HUES48 (cell line): ENCODE data around the gene OR10P1.

ENCODE experiments used
- H3K27ac ChIP-seq: one replicate; pipeline ENCODE4 v1.7.0; 2013; ENCODE audit warnings: low read depth, low read length, inconsistent platforms
- H3K27me3 ChIP-seq: 2 replicates; pipeline ENCODE4 v1.6.1; 2013; ENCODE audit warnings: mild to moderate bottlenecking, low read length; ENCODE audit not compliant: control insufficient read depth, insufficient read depth
- H3K36me3 ChIP-seq: 2 replicates; pipeline ENCODE4 v1.6.1; 2013; ENCODE audit warnings: low read length; ENCODE audit not compliant: control insufficient read depth, insufficient read depth
- H3K4me1 ChIP-seq: 2 replicates; pipeline ENCODE4 v1.6.1; 2013; ENCODE audit warnings: mild to moderate bottlenecking, low read length; ENCODE audit not compliant: control insufficient read depth, insufficient read depth
- H3K4me3 ChIP-seq: 2 replicates; pipeline ENCODE4 v1.5.1; 2013; ENCODE audit warnings: mild to moderate bottlenecking, low read depth, low read length
- H3K9ac ChIP-seq: 2 replicates; pipeline ENCODE4 v1.6.1; 2013; ENCODE audit warnings: mild to moderate bottlenecking, low read depth, low read length, moderate library complexity
- H3K9me3 ChIP-seq: 2 replicates; pipeline ENCODE4 v1.6.1; 2013; ENCODE audit warnings: low read length; ENCODE audit not compliant: control insufficient read depth, insufficient read depth

The OR10P1 gene

DNA sequence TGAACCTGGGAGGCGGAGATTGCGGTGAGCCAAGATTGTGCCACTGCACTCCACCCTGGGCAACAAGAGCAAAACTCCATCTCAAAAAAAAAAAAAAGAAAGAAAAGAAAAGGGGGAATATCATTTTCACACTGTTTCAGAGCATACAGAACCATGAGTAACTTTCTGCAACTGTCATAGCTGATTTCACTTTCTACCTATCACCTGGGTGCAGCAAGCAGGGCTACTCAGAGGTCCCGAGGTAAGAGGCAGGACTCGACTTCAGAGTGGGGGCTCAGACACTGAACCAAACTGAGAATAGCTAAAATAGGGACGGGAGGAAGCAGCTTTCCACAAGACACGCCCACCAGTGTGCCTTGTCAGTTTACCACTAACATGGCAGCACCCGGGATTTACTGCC, 29.8 kb downstream of the OR10P1 start:
- no peaks in the 10 kb centered on the region for H3K4me1 ChIP-seq
- H3K27ac ChIP-seq = no peak overlapping the region
- no peaks in the 10 kb centered on the region for H3K36me3 ChIP-seq

GRCh38 chr12:55670276-55670675, 33.6 kb downstream of the OR10P1 start:
- no peak overlapping the region for H3K4me3 ChIP-seq
- H3K36me3 ChIP-seq = no peaks in the 10 kb centered on the region
- H3K9me3 ChIP-seq = no peaks in the 10 kb centered on the region
- H3K27me3 ChIP-seq = no peaks in the 10 kb centered on the region
- no peaks in the 10 kb centered on the region for H3K4me1 ChIP-seq
- no peak overlapping the region for H3K27ac ChIP-seq
- H3K9ac ChIP-seq = no peak overlapping the region

More for the DNA sequence above, 29.8 kb downstream of the OR10P1 start:
- H3K9me3 ChIP-seq = no peaks in the 10 kb centered on the region
- H3K4me3 ChIP-seq = no peak overlapping the region
- H3K9ac ChIP-seq = no peak overlapping the region
- H3K27me3 ChIP-seq = no peaks in the 10 kb centered on the region

- no peak overlapping the region for H3K27ac ChIP-seq
- H3K4me1 ChIP-seq = no peaks in the 10 kb centered on the region
- H3K4me3 ChIP-seq = no peak overlapping the region
- no peak overlapping the region for H3K9ac ChIP-seq
- H3K9me3 ChIP-seq = no peaks in the 10 kb centered on the region
- H3K36me3 ChIP-seq = no peaks in the 10 kb centered on the region
- H3K27me3 ChIP-seq = no peaks in the 10 kb centered on the region
Observed at GRCh38 chr12:55671746-55672145, 35.1 kb downstream of the OR10P1 start.

DNA sequence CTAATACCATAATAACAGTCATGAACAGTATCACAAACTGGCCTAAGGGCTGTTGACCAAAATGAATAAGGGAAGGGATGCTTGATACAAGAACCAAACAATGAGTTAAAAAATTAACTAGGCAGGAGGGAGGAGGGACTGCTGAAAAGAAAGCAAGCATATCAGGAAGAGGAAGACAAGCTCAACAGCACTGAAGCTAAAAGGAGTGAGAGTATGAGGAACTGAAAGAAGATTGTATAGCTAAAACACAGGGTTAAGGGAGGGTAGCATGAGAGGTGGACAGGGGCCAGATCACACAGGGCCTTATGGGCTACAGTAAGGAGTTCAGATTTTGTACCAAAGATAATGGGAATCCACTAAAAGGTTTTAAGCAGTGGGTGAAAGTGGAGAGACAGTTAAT, 36.9 kb downstream of the OR10P1 start:
- H3K27ac ChIP-seq = no peak overlapping the region
- no peaks in the 10 kb centered on the region for H3K9me3 ChIP-seq
- H3K4me1 ChIP-seq = no peaks in the 10 kb centered on the region
- H3K4me3 ChIP-seq = no peak overlapping the region
- no peaks in the 10 kb centered on the region for H3K27me3 ChIP-seq
- H3K36me3 ChIP-seq = no peaks in the 10 kb centered on the region
- H3K9ac ChIP-seq = no peak overlapping the region

DNA sequence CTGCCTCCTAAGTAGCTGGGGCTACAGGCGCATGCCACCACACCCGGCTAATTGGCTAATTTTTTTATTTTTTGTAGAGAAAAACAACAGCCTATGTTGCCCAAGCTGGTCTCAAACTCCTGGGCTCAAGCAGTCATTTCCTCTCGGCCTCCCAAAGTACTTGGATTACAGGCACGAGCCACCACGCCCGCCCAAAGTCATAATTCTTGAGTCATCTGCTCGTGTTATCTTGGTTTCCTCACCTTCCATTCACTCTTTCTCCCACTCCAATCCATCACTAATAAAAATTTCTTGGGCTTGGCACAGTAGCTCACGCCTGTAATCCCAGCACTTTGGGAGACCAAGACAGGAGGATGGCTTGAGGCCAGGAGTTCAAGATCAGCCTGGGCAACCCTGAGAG, 39.0 kb downstream of the OR10P1 start:
- Histone ChIP-seq H3K9me3 (no peaks in the 10 kb centered on the region), H3K27ac (no peak overlapping the region), H3K9ac (no peak overlapping the region), H3K36me3 (no peaks in the 10 kb centered on the region), H3K4me1 (no peaks in the 10 kb centered on the region), H3K4me3 (no peak overlapping the region), H3K27me3 (no peaks in the 10 kb centered on the region)

DNA sequence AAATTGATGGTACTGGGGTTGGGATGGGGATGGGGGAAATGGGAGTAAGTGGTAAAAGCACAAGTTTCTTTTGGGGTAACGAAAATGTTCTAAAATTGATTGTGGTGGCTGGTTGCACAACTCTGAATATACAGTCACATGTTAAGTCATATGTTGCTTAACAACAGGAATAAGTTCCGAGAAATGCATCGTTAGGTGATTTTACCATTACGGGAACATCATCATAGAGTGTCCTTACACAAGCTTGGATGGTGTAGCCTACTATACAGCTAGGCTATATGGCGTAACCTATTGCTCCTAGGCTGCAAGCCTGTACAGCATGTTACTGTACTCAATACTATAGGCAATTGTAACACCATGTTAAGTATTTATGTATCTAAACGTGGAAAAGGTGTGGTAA, 40.0 kb downstream of the OR10P1 start:
- no peak overlapping the region for H3K9ac ChIP-seq
- H3K27ac ChIP-seq = no peak overlapping the region
- H3K9me3 ChIP-seq = no peaks in the 10 kb centered on the region
- peaks cover 2% of the 10 kb centered on the region; the same call in 1 of the 2 replicates for H3K4me1 ChIP-seq
- no peaks in the 10 kb centered on the region for H3K36me3 ChIP-seq
- H3K27me3 ChIP-seq = no peaks in the 10 kb centered on the region
- no peak overlapping the region for H3K4me3 ChIP-seq

DNA sequence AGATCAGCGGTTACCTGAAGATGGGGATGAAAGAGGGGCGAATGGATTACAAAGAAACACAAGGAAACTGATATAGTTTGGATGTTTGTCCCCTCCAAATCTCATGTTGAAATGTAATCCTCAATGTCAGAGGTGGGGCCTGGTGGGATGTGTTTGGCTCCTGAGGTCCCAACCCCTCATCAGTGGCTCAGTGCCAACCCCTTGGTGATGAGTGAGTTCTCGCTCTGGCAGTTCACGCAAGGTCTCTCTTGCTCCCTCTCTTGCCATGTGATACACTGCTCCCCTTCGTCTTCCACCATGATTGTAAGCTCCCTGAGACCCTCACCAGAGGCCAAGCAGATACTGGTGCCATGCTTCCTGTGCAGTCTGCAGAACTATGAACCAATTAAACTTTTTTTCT, 43.0 kb downstream of the OR10P1 start:
- no peaks in the 10 kb centered on the region for H3K36me3 ChIP-seq
- H3K9ac ChIP-seq = no peak overlapping the region
- peaks cover 5% of the 10 kb centered on the region; the same call in 1 of the 2 replicates for H3K4me1 ChIP-seq
- H3K27ac ChIP-seq = no peak overlapping the region
- H3K9me3 ChIP-seq = no peaks in the 10 kb centered on the region
- no peak overlapping the region for H3K4me3 ChIP-seq
- H3K27me3 ChIP-seq = no peaks in the 10 kb centered on the region

DNA sequence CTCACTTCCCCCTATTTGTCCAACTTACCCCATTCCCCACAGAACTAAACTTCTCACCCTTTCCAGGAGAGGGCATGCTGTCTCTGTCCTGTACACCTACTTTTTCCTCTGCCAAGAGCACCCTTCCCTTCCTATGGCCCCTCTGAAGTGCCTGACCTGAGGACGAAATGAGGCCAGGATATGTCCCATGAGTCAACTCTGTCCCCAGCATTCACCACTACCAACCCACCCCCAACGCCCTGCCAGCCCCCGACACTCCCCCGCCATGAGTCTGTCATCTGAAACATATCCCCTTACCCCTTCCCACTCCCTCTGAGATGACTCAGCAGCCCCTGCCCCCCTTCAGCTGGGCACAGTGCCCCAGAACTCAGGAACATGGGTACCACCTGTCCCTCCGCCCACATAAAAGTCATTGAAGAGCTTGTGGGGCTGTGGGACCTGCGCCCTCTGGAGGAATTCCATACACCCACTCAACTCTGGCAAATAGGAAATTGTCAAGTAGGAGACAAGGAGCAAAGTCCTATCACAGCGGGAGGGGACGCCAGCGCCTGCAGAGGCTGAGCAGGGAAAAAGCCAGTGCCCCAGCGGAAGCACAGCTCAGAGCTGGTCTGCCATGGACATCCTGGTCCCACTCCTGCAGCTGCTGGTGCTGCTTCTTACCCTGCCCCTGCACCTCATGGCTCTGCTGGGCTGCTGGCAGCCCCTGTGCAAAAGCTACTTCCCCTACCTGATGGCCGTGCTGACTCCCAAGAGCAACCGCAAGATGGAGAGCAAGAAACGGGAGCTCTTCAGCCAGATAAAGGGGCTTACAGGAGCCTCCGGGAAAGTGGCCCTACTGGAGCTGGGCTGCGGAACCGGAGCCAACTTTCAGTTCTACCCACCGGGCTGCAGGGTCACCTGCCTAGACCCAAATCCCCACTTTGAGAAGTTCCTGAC, 44.7 kb downstream of the OR10P1 start:
- Histone ChIP-seq H3K9ac (no peak overlapping the region; the same call in 1 of the 2 replicates), H3K27ac (peak overlapping the region; percentile 70), H3K4me1 (peaks cover 5% of the 10 kb centered on the region; the same call in 1 of the 2 replicates), H3K27me3 (no peaks in the 10 kb centered on the region), H3K9me3 (no peaks in the 10 kb centered on the region), H3K36me3 (peaks cover 2% of the 10 kb centered on the region), H3K4me3 (peak overlapping the region; percentile 42)

GRCh38 chr12:55682087-55682796, 45.5 kb downstream of the OR10P1 start:
- Histone ChIP-seq H3K36me3 (peaks cover 7% of the 10 kb centered on the region), H3K4me3 (peak overlapping the region; percentile 42; the same call in 1 of the 2 replicates), H3K27me3 (no peaks in the 10 kb centered on the region), H3K9me3 (no peaks in the 10 kb centered on the region), H3K27ac (peak overlapping the region; percentile 70), H3K9ac (no peak overlapping the region), H3K4me1 (peaks cover 5% of the 10 kb centered on the region; the same call in 1 of the 2 replicates)

GRCh38 chr12:55683676-55684075, 47.0 kb downstream of the OR10P1 start:
- no peak overlapping the region for H3K27ac ChIP-seq
- H3K27me3 ChIP-seq = no peaks in the 10 kb centered on the region
- H3K9ac ChIP-seq = no peak overlapping the region
- no peak overlapping the region for H3K4me3 ChIP-seq
- peaks cover 14% of the 10 kb centered on the region for H3K36me3 ChIP-seq
- peaks cover 5% of the 10 kb centered on the region; the same call in 1 of the 2 replicates for H3K4me1 ChIP-seq
- no peaks in the 10 kb centered on the region for H3K9me3 ChIP-seq
